Measurements from ENCODE around the gene PODXL2.

DNA sequence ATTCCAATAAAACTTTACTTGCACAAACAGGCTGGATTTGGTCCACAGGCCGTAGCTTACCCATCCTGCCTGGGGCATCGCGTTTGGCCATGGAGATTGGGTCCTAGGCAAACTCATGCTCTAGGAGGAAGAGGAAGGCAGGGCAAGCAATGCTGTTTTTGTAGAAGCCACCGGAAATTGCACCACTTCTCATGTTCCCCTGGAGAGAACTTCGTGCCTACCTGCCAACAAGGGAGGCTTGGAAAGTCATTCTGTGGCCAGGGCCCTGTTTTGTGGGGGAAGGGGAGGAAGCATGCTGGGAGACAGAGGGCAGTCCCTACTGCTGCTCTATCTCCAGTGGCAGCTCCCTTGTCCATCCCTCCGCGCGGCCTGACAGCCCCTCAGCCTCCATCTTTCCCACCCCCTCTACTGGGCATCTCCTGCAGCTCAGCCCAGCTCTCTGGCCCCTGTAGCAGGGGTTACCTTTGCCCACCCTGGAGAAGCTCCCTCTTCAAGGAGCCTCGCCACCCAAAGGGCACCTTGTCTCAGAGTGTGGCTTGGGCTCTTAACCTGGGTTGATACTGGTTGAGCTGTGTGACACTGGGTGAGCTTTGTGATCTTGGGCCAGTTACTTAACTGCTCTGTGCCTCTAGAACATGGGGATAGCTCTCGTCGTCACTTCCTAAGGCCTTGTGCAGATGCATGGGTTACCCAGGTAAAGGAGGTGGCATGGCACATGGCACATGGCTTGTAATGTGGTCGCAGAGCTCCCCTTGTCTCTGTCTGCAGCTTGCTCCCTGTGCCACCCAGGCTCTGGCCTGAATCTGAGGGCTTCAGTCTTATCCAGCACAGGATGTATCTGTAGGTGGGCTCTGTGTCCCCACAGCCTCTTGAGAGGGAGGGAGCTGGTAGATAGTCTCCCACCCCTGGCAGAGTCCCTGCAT is 49.9 kb downstream of the PODXL2 start:
- TF ChIP-seq, protein P1, sequence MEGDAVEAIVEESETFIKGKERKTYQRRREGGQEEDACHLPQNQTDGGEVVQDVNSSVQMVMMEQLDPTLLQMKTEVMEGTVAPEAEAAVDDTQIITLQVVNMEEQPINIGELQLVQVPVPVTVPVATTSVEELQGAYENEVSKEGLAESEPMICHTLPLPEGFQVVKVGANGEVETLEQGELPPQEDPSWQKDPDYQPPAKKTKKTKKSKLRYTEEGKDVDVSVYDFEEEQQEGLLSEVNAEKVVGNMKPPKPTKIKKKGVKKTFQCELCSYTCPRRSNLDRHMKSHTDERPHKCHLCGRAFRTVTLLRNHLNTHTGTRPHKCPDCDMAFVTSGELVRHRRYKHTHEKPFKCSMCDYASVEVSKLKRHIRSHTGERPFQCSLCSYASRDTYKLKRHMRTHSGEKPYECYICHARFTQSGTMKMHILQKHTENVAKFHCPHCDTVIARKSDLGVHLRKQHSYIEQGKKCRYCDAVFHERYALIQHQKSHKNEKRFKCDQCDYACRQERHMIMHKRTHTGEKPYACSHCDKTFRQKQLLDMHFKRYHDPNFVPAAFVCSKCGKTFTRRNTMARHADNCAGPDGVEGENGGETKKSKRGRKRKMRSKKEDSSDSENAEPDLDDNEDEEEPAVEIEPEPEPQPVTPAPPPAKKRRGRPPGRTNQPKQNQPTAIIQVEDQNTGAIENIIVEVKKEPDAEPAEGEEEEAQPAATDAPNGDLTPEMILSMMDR (IDR thresholded peaks at IDR 0.05): no peak
- no peak for TF ChIP-seq EZH2 (IDR thresholded peaks at IDR 0.05; ENCODE audit: borderline replicate concordance, insufficient read depth, low read depth, low read length, poor library complexity, severe bottlenecking)

Measured in B cell (primary cell).